HEK293 (cell line): ENCODE results near the gene CDKAL1.

ENCODE experiments used
- ATF2 ChIP-seq: fragments of 450-650 bp; formaldehyde crosslinking; IDR thresholded peaks from 2 replicates; pipeline ENCODE4 v1.5.1; 2016; ENCODE audit warnings: missing biosample characterization, missing genetic modification characterization, low read depth
- CTCF ChIP-seq: fragments of 450-650 bp; formaldehyde crosslinking; IDR thresholded peaks from 2 replicates; pipeline ENCODE4 v1.5.1; 2016; ENCODE audit warnings: missing biosample characterization, missing genetic modification characterization
- ZBTB26 ChIP-seq: fragments of 450-650 bp; formaldehyde crosslinking; optimal IDR thresholded peaks from 2 replicates; pipeline ENCODE3; 2016; ENCODE audit warnings: missing biosample characterization, mild to moderate bottlenecking, missing genetic modification characterization
- ZNF341 ChIP-seq: fragments of 450-650 bp; formaldehyde crosslinking; IDR thresholded peaks from 2 replicates; pipeline ENCODE4; 2016; ENCODE audit warnings: low read depth, missing biosample characterization, missing genetic modification characterization
- ZNF362 ChIP-seq: fragments of 450-650 bp; formaldehyde crosslinking; IDR thresholded peaks from 2 replicates; pipeline ENCODE4 v1.5.1; 2016; ENCODE audit warnings: missing biosample characterization, missing genetic modification characterization
- ZNF48 ChIP-seq: fragments of 450-650 bp; formaldehyde crosslinking; IDR thresholded peaks from 2 replicates; pipeline ENCODE4 v1.5.1; 2016; ENCODE audit warnings: missing biosample characterization, missing genetic modification characterization
- ZNF530 ChIP-seq: fragments of 450-650 bp; formaldehyde crosslinking; IDR thresholded peaks from 2 replicates; pipeline ENCODE4 v1.5.1; 2016; ENCODE audit warnings: low read depth, missing biosample characterization, missing genetic modification characterization
- ZNF549 ChIP-seq: fragments of 450-650 bp; IDR thresholded peaks from 2 replicates; pipeline ENCODE4 v1.5.1; 2018; ENCODE audit warnings: missing biosample characterization, missing genetic modification characterization, mild to moderate bottlenecking, inconsistent platforms, moderate library complexity
- ZNF623 ChIP-seq: fragments of 450-650 bp; formaldehyde crosslinking; IDR thresholded peaks from 2 replicates; pipeline ENCODE4 v1.5.1; 2016; ENCODE audit warnings: missing biosample characterization, missing genetic modification characterization
- ZNF785 ChIP-seq: fragments of 450-650 bp; formaldehyde crosslinking; IDR thresholded peaks from 2 replicates; pipeline ENCODE4 v1.5.1; 2016; ENCODE audit warnings: missing biosample characterization, missing genetic modification characterization
- ZSCAN30 ChIP-seq: fragments of 450-650 bp; IDR thresholded peaks from 2 replicates; pipeline ENCODE4 v1.5.1; 2018; ENCODE audit warnings: missing biosample characterization, mild to moderate bottlenecking, missing genetic modification characterization, moderate library complexity

- TF ChIP-seq ZNF362 (tag by site-specific recombination) (no peak), CTCF (tag by site-specific recombination) (no peak), ATF2 (tag by site-specific recombination) (no peak), ZNF549 (tag by site-specific recombination) (no peak), ZBTB26 (tag by site-specific recombination) (no peak), ZNF785 (tag by site-specific recombination) (no peak), ZNF530 (tag by site-specific recombination) (no peak), ZSCAN30 (no peak), ZNF623 (tag by site-specific recombination) (no peak), ZNF341 (tag by site-specific recombination) (no peak), ZNF48 (tag by site-specific recombination) (no peak)
These were observed 551.0 kb downstream of the CDKAL1 start for GRCh38 chr6:21085211-21085610.
